ENCODE data around the gene TEN1. TPM values are rescaled to one million over a fixed set of nuclear protein-coding genes. Genes with fewer than 3 reads are reported as not detected.

TEN1 gene
- total and polyA plus RNA-seq, 8 donors = 14.2 to 121 (median 37.1) TPM; not detected in 1

- intact Hi-C loops (cut with DNase I; ENCODE audit: low total_unique reads) = no loop called here
- DNase-seq = no peak
- H3K9me3 ChIP-seq = no peaks in the 10 kb centered on the region
- no peak overlapping the region for H3K27ac ChIP-seq
- TF ChIP-seq, protein P1, sequence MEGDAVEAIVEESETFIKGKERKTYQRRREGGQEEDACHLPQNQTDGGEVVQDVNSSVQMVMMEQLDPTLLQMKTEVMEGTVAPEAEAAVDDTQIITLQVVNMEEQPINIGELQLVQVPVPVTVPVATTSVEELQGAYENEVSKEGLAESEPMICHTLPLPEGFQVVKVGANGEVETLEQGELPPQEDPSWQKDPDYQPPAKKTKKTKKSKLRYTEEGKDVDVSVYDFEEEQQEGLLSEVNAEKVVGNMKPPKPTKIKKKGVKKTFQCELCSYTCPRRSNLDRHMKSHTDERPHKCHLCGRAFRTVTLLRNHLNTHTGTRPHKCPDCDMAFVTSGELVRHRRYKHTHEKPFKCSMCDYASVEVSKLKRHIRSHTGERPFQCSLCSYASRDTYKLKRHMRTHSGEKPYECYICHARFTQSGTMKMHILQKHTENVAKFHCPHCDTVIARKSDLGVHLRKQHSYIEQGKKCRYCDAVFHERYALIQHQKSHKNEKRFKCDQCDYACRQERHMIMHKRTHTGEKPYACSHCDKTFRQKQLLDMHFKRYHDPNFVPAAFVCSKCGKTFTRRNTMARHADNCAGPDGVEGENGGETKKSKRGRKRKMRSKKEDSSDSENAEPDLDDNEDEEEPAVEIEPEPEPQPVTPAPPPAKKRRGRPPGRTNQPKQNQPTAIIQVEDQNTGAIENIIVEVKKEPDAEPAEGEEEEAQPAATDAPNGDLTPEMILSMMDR (IDR thresholded peaks at IDR 0.05) = no peak
- TF ChIP-seq POLR2AphosphoS5 (IDR thresholded peaks at IDR 0.05) (no peak), EP300 (IDR thresholded peaks at IDR 0.05) (no peak), POLR2A (IDR thresholded peaks at IDR 0.05) (no peak)
- 79 to 88% (median 81%) methylated on average over 9 of the region's 9 CpGs for WGBS, 5 donors
- peaks cover 0 to 14% (median 6%) of the 10 kb centered on the region in 4 donors for H3K4me1 ChIP-seq
- H3K4me3 ChIP-seq = no peak overlapping the region
- H3K36me3 ChIP-seq = peaks cover 77 to 100% (median 98%) of the 10 kb centered on the region in 4 donors
- H3K27me3 ChIP-seq = no peaks in the 10 kb centered on the region
These were observed 69.1 kb downstream of the TEN1 start for GRCh38 chr17:76048025-76048605.

DNA sequence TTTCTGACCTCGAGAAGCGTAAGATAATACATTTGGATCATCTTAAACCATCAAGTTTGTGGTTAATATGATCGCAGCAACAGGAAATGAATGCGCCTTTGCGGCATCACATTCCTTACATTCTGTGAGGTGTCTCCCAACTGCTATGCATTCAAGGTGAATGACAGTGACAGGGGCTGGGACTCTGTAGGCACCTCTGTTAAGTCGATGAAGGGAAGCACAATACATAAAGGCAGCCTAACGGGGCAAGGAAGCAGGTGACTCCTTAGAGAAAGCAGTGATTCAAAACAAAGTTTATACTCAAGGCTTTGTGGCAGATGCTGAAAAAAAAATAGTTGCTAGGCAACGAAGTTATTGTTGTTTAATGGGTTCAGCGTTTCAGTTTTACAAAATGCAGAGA is 69.7 kb downstream of the TEN1 start:
- intact Hi-C loops (cut with DNase I; ENCODE audit: low total_unique reads) = no loop called here
- TF ChIP-seq, protein P1 (IDR thresholded peaks at IDR 0.05) = no peak
- no peak for TF ChIP-seq POLR2A (IDR thresholded peaks at IDR 0.05)
- no peak for TF ChIP-seq POLR2AphosphoS5 (IDR thresholded peaks at IDR 0.05)
- no peak for TF ChIP-seq EP300 (IDR thresholded peaks at IDR 0.05)
- WGBS, 5 donors = 79 to 83% (median 82%) methylated on average over 9 of the region's 9 CpGs
- H3K4me1 ChIP-seq = peaks cover 0 to 18% (median 9%) of the 10 kb centered on the region in 4 donors
- no peak overlapping the region for H3K4me3 ChIP-seq
- DNase-seq = no peak
- H3K36me3 ChIP-seq = peaks cover 71 to 100% (median 98%) of the 10 kb centered on the region in 4 donors
- H3K27ac ChIP-seq = no peak overlapping the region
- H3K27me3 ChIP-seq = no peaks in the 10 kb centered on the region
- H3K9me3 ChIP-seq = no peaks in the 10 kb centered on the region

GRCh38 chr17:76049239-76049638 is 70.2 kb downstream of the TEN1 start:
- no peak for DNase-seq
- 86 to 94% (median 88%) methylated on average over 3 of the region's 3 CpGs for WGBS, 5 donors
- no peak overlapping the region for H3K4me3 ChIP-seq
- intact Hi-C loops (cut with DNase I; ENCODE audit: low total_unique reads) = no loop called here
- H3K36me3 ChIP-seq = peaks cover 66 to 100% (median 98%) of the 10 kb centered on the region in 4 donors
- TF ChIP-seq POLR2A (IDR thresholded peaks at IDR 0.05) = no peak
- TF ChIP-seq POLR2AphosphoS5 (IDR thresholded peaks at IDR 0.05) = no peak
- TF ChIP-seq, protein P1 (IDR thresholded peaks at IDR 0.05) = no peak
- TF ChIP-seq EP300 (IDR thresholded peaks at IDR 0.05) = no peak
- H3K4me1 ChIP-seq = peaks cover 0 to 23% (median 11%) of the 10 kb centered on the region in 4 donors
- H3K9me3 ChIP-seq = no peaks in the 10 kb centered on the region
- H3K27ac ChIP-seq = no peak overlapping the region
- H3K27me3 ChIP-seq = no peaks in the 10 kb centered on the region

- TF ChIP-seq POLR2AphosphoS5 (IDR thresholded peaks at IDR 0.05) (no peak), EP300 (IDR thresholded peaks at IDR 0.05) (no peak), POLR2A (IDR thresholded peaks at IDR 0.05) (no peak)
- TF ChIP-seq, protein P1 (IDR thresholded peaks at IDR 0.05) = no peak
- WGBS, 5 donors = 88 to 95% (median 93%) methylated on average over 14 to 15 of the region's 15 CpGs
- DNase-seq = no peak
- no peaks in the 10 kb centered on the region for H3K27me3 ChIP-seq
- no peak overlapping the region for H3K4me3 ChIP-seq
- peaks cover 0 to 31% (median 11%) of the 10 kb centered on the region in 4 donors for H3K4me1 ChIP-seq
- H3K27ac ChIP-seq = no peak overlapping the region
- no peaks in the 10 kb centered on the region for H3K9me3 ChIP-seq
- peaks cover 64 to 100% (median 98%) of the 10 kb centered on the region in 4 donors for H3K36me3 ChIP-seq
- intact Hi-C loops (cut with DNase I; ENCODE audit: low total_unique reads) = no loop called here
These were observed 70.9 kb downstream of the TEN1 start for GRCh38 chr17:76049836-76050537.

Other genes with a start within 250 kb of the TEN1 start
- 10 to 100 TPM in 4 of 5 donors, 1 to 10 TPM in 1; 7.6 to 57.1 (median 27.5) TPM for gene GALK1, start 214.0 kb upstream of the TEN1 start, total RNA-seq
- 10 to 100 TPM; 32.7 to 41.0 (median 40.6) TPM for gene GALK1, start 214.0 kb upstream of the TEN1 start, polyA plus RNA-seq
- 100 to 1,000 TPM in 1 of 5 donors, 10 to 100 TPM in 3, 1 to 10 TPM in 1; 3.5 to 102 (median 33.0) TPM for gene UNK, start 194.4 kb upstream of the TEN1 start, total RNA-seq
- 10 to 100 TPM; 13.5 to 17.3 (median 15.1) TPM for gene UNK, start 194.4 kb upstream of the TEN1 start, polyA plus RNA-seq
- 10 to 100 TPM in 4 of 5 donors, 1 to 10 TPM in 1; 9.0 to 45.5 (median 25.5) TPM for gene UNC13D, start 134.8 kb upstream of the TEN1 start, total RNA-seq
- gene UNC13D, start 134.8 kb upstream of the TEN1 start, polyA plus RNA-seq = 10 to 100 TPM in 2 of 3 donors, 1 to 10 TPM in 1; 6.4 to 18.5 (median 17.9) TPM
- gene WBP2, start 123.9 kb upstream of the TEN1 start, total RNA-seq = 100 to 1,000 TPM in 1 of 5 donors, 10 to 100 TPM in 4; 28.6 to 122 (median 46.1) TPM
- gene WBP2, start 123.9 kb upstream of the TEN1 start, polyA plus RNA-seq = 100 to 1,000 TPM in 1 of 3 donors, 10 to 100 TPM in 2; 87.3 to 104 (median 98.6) TPM
- 10 to 100 TPM in 4 of 5 donors, 1 to 10 TPM in 1; 3.5 to 40.4 (median 11.9) TPM for gene TRIM47, start 100.7 kb upstream of the TEN1 start, total RNA-seq
- 10 to 100 TPM; 24.2 to 34.7 (median 28.4) TPM for gene TRIM47, start 100.7 kb upstream of the TEN1 start, polyA plus RNA-seq
- gene TRIM65, start 82.3 kb upstream of the TEN1 start, total RNA-seq = 10 to 100 TPM in 3 of 5 donors, 1 to 10 TPM in 1, not detected in 1; 9.2 to 26.6 (median 16.9) TPM
- 10 to 100 TPM in 1 of 3 donors, 1 to 10 TPM in 2; 8.1 to 10.6 (median 9.5) TPM for gene TRIM65, start 82.3 kb upstream of the TEN1 start, polyA plus RNA-seq
- 100 to 1,000 TPM in 1 of 5 donors, 10 to 100 TPM in 3, 1 to 10 TPM in 1; 9.3 to 244 (median 29.9) TPM for gene MRPL38, start 74.4 kb upstream of the TEN1 start, total RNA-seq
- gene MRPL38, start 74.4 kb upstream of the TEN1 start, polyA plus RNA-seq = 10 to 100 TPM; 54.2 to 89.2 (median 73.9) TPM
- 10 to 100 TPM in 4 of 5 donors, 1 to 10 TPM in 1; 3.8 to 21.7 (median 19.6) TPM for gene FBF1, start 38.2 kb upstream of the TEN1 start, total RNA-seq
- 10 to 100 TPM in 1 of 3 donors, 1 to 10 TPM in 2; 1.7 to 10.4 (median 6.8) TPM for gene FBF1, start 38.2 kb upstream of the TEN1 start, polyA plus RNA-seq
- 100 to 1,000 TPM in 1 of 5 donors, 10 to 100 TPM in 4; 28.1 to 133 (median 71.8) TPM for gene ACOX1, start 74 bp upstream of the TEN1 start, total RNA-seq
- gene ACOX1, start 74 bp upstream of the TEN1 start, polyA plus RNA-seq = 10 to 100 TPM; 11.9 to 26.5 (median 20.6) TPM
- 10 to 100 TPM in 1 of 5 donors, 1 to 10 TPM in 3, not detected in 1; 3.1 to 20.4 (median 7.3) TPM for gene CDK3, start 21.6 kb downstream of the TEN1 start, total RNA-seq
- gene CDK3, start 21.6 kb downstream of the TEN1 start, polyA plus RNA-seq = 10 to 100 TPM in 1 of 3 donors, 1 to 10 TPM in 2; 7.3 to 17.2 (median 8.2) TPM
- 10 to 100 TPM in 2 of 5 donors, 1 to 10 TPM in 3; 1.2 to 89.8 (median 9.7) TPM for gene EVPL, start 48.1 kb downstream of the TEN1 start, total RNA-seq
- 100 to 1,000 TPM in 1 of 3 donors, 1 to 10 TPM in 2; 1.8 to 105 (median 8.2) TPM for gene EVPL, start 48.1 kb downstream of the TEN1 start, polyA plus RNA-seq
- 10 to 100 TPM; 24.6 to 49.8 (median 47.8) TPM for gene SRP68, start 93.3 kb downstream of the TEN1 start, total RNA-seq
- gene SRP68, start 93.3 kb downstream of the TEN1 start, polyA plus RNA-seq = 10 to 100 TPM; 36.9 to 46.4 (median 39.3) TPM
- gene GALR2, start 95.5 kb downstream of the TEN1 start, total RNA-seq = not detected
- under 1 TPM in 1 of 3 donors, not detected in 2; 0.48 TPM for gene GALR2, start 95.5 kb downstream of the TEN1 start, polyA plus RNA-seq
- gene ZACN, start 99.9 kb downstream of the TEN1 start, total RNA-seq = not detected
- 1 to 10 TPM in 2 of 3 donors, under 1 TPM in 1; 1.00 to 1.9 (median 1.4) TPM for gene ZACN, start 99.9 kb downstream of the TEN1 start, polyA plus RNA-seq
- 100 to 1,000 TPM in 2 of 5 donors, 10 to 100 TPM in 3; 65.7 to 280 (median 80.3) TPM for gene EXOC7, start 124.5 kb downstream of the TEN1 start, total RNA-seq
- 10 to 100 TPM; 31.8 to 47.2 (median 33.2) TPM for gene EXOC7, start 124.5 kb downstream of the TEN1 start, polyA plus RNA-seq
- gene FOXJ1, start 162.0 kb downstream of the TEN1 start, total RNA-seq = 1 to 10 TPM in 3 of 5 donors, not detected in 2; 1.3 to 6.7 (median 4.5) TPM
- under 1 TPM in 2 of 3 donors, not detected in 1; 0.12 to 0.25 TPM for gene FOXJ1, start 162.0 kb downstream of the TEN1 start, polyA plus RNA-seq

All from stomach (tissue), 9 donors.